NCI-H1417 (cell line): ENCODE data around the gene HHAT.
"Not testable (repeated sequence)": the region's sequence is repeated elsewhere in the genome, so short reads cannot be mapped to it uniquely, and the experiment has no call there.

Experiments used
- DNase-seq, 3 experiments: peaks; one replicate each; lab custom pipeline; 2025; lab: John Stamatoyannopoulos, UW

Gene HHAT

DNA sequence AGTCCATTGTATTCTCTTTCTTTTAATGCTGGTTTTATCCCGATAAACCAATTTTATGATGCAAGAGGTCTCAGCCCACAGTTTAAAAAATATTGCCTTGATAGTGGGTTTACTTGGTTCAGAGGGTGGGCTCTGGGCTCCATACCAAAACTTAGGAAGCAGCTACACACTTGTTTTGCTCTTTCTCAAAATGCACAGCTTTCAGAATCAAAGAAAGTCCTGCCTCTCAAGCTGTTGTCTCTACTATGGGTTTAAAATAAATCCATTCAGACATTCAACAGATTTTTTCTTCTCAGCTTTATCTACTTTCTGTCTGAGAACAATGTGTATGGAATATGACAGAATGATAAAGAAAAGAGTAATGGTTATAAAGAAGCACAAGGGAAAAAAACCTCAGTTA, 14.8 kb upstream of the HHAT start:
- DNase-seq: no peak

DNA sequence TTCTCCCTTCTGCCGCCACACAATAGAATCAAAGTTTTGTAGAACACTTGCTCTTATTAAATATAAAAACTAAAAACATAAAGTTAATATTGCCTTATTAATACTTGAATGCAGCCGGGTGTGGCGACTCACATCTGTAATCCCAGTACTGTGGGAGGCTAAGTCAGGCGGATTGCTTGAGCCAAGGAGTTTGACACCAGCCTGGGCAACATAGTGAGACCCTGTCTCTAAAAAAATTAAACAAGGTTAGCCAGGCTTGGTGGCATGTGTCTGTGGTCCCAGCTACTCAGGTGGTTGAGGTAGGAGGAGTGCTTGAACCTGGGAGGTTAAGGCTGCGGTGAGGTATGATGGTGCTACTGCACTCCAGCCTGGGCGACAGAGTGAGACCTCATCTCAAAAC, 13.2 kb upstream of the HHAT start:
- DNase-seq: no peak

DNA sequence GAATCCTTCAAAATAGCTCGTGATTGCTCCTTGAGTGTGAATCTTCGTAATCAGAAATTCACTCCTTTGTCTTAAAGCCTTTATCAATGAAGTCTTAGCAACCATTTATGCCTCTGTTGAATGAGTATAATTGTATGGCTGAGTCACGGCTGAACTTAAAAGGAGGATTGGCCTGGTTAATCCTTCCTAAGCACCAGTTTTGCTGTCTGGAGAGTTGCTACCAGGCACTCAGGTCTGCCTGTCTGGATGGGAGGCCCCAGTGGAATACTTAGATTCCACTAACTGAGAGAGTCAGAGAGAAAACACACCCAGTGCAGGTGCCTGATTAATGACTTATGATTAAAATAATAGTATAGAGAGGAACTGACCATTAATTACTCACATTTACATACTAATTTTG, 7.6 kb upstream of the HHAT start:
- peak; percentile 42 to 85 (median 42) for DNase-seq

- peak; percentile 24 to 85 (median 42) for DNase-seq
Observed at GRCh38 chr1:210321552-210321951, 7.2 kb upstream of the HHAT start.

DNA sequence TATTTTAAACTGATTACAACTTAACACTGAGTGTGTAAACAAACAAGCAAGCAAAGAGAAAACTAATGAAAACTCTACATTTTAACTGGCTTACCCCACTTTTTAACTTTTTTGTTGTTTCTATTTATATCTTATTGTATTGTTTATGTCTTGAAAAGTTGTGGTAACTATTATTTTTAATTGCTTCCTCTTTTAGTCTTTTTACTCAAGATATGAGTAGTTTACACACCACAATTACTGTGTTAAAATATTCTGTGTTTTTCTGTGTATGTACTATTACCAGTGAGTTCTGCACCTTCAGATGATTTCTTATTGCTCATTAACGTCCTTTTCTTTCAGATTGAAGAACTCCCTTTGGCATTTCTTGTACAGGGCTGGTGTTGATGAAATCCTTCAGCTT, 4.7 kb upstream of the HHAT start:
- DNase-seq: no peak

DNA sequence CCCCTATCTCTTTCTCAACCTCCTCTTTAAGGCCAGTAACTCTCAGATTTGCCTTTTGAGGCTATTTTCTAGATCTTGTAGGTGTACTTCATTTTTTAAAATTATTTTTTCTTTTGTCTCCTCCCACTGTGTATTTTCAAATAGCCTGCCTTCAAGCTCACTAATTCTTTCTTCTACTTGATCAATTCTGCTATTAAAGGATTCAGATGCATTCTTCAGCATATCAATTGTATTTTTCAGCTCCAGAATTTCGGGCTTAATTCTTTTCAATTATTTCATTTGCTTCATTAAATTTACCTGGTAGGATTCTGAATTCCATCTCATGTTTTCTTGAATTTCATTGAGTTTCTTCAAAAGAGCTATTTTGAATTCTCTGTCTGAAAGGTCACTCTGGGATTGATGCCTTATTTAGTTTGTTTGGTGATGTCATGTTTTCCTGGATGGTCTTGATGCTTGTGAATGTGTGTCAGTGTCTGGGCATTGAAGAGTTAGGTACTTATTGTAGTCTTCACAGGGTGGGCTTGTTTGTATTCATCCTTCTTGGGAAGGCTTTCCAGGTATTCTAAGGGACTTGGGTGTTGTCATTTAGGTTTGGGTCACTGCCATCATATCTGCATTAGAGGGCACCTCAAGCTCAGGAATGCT, 3.6 kb upstream of the HHAT start:
- no peak for DNase-seq

DNA sequence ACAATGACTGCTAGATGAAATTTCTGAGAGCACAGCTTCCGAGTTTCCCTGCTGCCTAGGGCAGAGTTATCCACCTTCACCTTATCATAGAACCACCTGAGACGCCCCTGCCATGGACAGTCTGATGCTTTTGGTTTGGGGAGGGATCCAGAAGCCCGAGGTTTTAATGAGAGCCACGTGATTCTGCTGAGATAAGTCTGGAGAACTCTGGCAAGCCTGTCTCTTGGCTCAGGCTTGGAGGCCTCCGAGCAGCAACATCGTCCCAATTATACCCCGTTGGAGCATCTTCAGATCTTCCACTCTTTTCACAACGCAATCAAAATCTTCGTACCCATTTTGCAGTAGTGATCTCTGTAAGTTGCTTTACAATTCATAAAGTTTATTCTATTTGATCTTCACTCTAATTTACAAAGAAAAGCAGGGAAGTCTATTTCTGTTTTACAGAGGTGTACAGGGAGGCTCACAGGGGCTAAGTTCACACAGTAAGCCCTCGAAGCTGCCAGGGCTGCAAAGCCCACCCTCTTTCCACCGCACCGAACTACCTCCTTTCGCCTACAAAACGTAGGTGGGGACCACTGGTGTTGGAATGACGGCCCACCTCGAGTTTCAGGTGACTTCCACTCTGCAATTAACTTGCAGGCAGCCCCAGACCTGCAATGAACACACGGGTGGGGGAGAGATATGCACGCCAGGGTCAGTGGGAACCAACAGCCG, 513 bp upstream of the HHAT start:
- peak in 2 of 3 experiments; percentile 42 to 63 for DNase-seq

GRCh38 chr1:210330279-210330866, 1.7 kb downstream of the HHAT start:
- DNase-seq: peak in 1 of 3 experiments; percentile 30

DNA sequence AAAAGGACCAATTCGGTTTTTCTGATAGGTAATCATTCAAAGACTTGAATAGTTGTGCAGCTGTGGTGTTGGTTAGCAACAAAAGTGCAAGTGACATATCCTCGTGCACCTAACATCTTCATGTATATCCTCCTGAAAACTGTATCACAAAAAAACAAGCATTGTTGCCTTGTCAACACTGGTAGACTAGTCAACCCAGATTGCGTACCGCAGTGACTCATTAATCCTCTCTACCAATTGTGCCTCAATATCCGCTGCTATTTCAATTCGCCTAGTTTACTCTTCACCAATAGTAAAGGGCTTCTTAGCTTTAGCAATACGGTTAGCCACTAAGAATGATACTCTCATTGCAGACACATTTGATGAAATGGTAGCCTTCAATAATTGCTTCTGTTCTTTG, 3.5 kb downstream of the HHAT start:
- no peak for DNase-seq

DNA sequence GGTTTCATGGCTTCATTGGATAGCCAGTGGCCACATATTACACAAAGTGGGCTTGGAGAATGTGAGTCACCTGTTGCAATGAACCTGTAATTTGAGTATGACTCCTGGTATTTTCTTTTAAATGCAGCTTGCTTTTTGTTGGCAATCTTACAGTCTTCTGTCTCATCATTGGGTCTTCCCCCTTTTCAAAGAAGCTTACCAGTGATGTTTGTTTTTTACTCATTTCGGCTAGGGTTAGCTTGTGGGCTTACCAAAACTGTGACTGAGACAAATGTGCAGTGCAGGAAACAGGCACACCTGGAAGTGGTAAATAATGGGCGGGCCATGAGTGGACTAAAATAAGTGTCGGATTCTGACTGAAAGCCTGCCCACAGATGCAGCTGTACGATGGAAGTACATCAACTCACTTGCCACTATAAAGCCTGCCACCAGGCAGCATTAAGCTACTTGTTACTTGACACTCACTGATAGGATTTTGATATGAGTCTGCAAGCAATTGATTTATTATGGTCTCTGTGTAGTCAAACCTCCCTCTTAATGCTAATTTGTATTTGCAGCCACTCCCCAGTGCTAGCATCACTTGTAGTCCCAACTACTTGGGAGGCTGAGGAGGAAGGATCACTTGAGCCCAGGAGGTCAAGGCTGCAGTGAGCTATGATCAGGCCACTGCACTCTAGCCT, 4.2 kb downstream of the HHAT start:
- DNase-seq: peak; percentile 22 to 51 (median 44)

DNA sequence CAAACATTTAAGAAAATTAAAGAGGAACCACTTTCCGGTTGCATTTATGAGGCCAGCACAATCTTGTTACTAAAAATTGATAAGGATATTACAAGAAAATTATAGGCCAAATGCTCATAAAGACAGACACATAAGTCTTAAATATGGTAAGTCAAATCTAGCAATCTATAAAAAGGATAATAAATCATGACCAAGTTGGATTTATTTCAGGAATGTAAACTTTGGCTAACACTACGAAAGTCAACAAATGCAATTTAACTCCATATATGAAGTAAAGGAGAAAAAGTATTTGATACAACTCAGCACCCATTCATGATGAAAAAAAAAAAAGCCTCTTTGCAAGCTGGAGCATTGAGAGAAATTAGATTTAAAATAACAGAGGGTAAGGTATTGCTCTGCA, 6.3 kb downstream of the HHAT start:
- no peak for DNase-seq

GRCh38 chr1:210336362-210336761, 7.7 kb downstream of the HHAT start:
- DNase-seq: no peak

DNA sequence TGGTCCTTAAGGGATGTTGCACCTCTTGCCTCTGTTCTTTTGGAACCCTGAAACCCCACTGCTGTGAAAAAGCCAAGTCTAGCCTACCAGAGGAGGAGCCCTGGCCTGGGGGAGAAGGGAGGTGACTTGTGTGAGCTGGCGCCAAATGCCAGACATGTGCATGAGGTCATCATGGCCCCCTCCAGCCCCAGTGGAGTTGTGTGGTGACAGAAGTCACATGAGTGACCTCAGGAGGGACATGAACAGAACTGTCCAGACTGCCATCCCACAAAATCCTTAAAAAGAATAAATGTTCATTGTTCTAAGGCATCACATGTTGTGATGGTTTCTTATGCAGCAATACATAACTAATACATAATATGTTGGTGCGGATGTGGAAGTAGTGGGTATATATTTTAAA, 10.8 kb downstream of the HHAT start:
- no peak for DNase-seq

DNA sequence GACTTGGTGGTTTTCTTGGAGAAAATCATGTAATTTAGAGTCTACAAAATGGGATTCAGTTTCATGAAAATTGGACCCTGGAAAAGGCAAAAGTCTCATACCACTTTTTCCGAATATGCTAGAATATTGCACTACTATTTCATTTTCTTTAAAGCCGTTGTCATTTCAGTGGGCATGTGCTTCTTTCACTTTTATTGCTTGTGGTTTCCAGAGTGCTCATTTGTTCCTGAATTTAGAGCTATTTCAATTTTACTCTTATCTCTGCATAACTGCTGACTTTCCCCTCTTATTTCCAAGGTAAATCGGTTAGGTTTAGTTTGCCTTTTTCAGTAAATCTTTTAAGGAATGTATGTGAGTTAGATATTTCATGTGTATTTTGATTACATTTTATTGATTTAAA, 11.6 kb downstream of the HHAT start:
- no peak for DNase-seq

- no peak for DNase-seq
Observed at GRCh38 chr1:210340841-210341240, 12.1 kb downstream of the HHAT start.

DNA sequence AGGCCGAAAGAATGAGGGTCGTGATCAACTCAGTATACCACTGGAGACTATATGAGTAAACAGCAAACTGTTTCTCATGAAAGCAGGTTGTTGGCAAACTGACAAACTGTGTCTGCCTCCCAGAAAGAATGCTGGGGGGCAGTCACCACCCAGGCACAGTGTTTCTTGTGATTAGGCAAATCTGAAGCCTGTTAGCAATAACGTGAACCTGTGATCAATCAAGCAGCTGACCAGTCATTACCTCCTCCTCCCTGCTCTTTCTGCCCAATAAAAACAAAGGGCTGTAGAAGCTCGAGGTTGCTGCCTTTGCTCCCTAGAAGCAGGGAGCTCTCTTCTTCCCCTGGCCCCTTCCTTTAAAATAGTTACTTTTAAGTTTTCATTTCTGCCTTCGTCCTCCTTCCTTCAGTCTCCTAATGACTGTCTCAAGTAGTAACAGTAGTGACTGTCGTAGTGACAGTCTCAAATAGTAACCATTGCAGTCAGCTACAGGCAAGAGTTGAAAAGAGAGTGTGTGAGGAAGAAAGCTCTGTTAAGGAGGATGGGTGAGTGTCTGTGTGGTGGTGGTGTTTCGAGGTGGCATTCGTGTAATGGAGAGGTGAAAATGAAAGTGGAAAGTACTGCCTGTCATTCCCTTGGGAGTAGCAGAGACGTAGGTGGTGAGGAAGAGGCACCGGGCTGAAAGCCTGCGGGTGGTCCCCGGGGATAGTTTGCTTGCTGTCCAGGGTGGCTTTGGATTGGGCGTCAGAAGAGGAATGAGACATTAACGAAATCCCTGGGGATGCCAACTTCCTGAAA, 14.5 kb downstream of the HHAT start:
- no peak for DNase-seq

- no peak for DNase-seq
Observed at GRCh38 chr1:210344706-210345105, 16.0 kb downstream of the HHAT start.

- DNase-seq: no peak
Observed at GRCh38 chr1:210347112-210347511, 18.4 kb downstream of the HHAT start.

DNA sequence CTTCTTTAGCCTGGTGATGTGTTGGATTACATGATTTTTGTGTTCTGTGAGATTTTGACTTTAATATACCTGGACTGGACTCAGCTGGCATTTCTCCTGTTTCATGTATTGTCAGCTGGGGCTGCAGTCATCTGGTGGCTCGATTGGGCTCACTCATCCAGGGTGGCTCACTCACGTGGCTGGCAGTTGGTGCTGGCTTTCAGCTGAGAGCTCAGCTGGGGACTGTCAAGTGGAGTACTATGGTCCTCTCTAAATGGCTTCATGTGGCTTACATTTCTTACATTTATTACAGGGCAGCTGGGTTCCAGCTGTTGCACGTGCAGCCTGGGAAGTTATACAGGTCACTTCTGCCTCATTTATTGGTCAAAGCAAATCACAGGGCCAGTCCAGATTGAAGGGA, 22.8 kb downstream of the HHAT start:
- no peak for DNase-seq

DNA sequence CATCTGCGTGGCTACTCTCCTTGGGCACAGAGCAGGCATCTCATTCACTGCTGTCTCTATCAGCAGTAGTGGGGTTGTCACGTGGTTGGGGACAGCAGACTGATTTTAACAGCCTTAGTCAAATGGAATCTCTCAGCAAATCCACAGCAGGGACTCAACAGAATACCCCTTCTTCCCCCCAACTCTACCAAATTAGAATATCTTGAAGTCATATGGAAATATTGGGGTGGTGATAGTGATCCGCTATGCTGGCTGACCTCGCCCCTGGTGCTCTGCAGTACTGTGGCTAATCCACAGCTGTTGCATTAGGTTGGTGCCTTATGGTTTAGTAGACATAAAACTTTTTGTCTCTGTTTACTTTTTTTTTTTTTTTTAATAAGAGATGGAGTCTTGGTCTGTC, 23.9 kb downstream of the HHAT start:
- DNase-seq: no peak

DNA sequence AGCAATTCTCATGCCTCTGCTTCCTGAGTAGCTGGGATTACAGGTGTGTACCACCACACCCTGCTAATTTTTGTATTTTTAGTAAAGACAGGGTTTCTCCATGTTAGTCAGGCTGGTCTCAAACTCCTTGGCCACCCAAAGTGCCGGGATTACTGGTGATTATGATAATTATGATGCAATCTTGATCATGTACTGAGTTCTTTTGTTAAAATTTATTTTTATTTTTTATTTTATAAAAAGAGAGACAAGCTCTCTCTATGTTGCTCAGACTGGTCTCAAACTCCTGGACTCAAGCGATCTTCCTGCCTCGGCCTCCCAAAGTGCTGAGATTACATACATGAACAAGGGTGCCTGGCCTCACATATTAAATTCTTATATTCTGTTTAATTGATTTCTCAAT, 25.6 kb downstream of the HHAT start:
- DNase-seq: not testable (repeated sequence)

DNA sequence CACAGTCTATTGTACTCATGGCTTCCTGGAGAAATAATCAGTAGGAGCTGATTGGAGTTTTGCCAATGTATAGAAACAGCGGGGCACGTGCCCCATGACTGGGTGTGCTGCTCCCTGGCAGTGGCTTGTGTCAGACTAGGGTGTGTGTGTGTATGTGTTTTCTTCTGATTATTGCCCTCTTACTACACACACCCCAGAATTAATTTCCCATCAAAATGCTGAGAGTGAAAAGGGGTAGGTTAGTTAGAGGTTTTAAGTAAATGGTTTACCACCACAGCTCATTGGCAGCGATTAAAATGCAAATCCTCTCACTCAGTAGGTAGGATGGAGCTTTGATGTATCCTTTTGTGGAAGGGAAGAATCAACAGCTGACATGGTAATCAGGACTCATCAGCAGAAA, 29.9 kb downstream of the HHAT start:
- no peak for DNase-seq
